DND-41 (cell line): Measurements from ENCODE around the gene DDX49.

Experiments used
- EZH2 ChIP-seq: IDR thresholded peaks from 3 replicates; pipeline ENCODE4 v1.6.1; 2012; ENCODE audit warnings: borderline replicate concordance, low read depth, mild to moderate bottlenecking, moderate library complexity, low read length, inconsistent platforms; ENCODE audit not compliant: severe bottlenecking
- TF ChIP-seq, protein P1 (sequence below): IDR thresholded peaks from 2 replicates; pipeline ENCODE4 v1.5.1; 2012; ENCODE audit warnings: borderline replicate concordance, low read length, moderate library complexity, mild to moderate bottlenecking; ENCODE audit not compliant: poor library complexity, severe bottlenecking; ENCODE audit errors: extremely low read depth

DNA sequence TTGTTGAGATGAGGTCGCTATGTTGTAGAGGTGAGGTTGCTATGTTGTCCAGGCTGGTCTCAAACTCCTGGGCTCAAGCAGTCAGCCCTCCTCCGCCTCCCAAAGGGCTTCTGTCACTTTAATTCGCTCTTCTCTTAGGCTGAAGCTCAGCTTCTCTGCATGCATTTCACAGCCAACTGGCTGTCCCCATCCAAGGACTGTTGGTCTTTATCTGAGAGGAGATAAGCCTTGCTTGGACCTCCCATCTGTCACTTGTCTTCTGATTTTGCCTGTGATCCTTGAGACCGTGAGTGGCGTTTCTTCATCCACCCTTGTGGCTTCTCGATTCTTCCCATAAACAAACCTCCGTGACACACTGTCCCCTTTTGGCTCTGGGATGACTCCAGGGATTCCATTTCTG is 48.0 kb upstream of the DDX49 start:
- TF ChIP-seq, protein P1, sequence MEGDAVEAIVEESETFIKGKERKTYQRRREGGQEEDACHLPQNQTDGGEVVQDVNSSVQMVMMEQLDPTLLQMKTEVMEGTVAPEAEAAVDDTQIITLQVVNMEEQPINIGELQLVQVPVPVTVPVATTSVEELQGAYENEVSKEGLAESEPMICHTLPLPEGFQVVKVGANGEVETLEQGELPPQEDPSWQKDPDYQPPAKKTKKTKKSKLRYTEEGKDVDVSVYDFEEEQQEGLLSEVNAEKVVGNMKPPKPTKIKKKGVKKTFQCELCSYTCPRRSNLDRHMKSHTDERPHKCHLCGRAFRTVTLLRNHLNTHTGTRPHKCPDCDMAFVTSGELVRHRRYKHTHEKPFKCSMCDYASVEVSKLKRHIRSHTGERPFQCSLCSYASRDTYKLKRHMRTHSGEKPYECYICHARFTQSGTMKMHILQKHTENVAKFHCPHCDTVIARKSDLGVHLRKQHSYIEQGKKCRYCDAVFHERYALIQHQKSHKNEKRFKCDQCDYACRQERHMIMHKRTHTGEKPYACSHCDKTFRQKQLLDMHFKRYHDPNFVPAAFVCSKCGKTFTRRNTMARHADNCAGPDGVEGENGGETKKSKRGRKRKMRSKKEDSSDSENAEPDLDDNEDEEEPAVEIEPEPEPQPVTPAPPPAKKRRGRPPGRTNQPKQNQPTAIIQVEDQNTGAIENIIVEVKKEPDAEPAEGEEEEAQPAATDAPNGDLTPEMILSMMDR = no peak
- TF ChIP-seq EZH2 = no peak
